Gastroesophageal sphincter (tissue), 4 donors: ENCODE data around the gene TXNL1. TPM values are rescaled to one million over a fixed set of nuclear protein-coding genes. Genes with fewer than 3 reads are reported as not detected.

Experiments used
- ATAC-seq: fragments of 150-250 bp; one replicate; pipeline ENCODE4 v1.9.1; 2016; ENCODE audit warnings: mild to moderate bottlenecking, moderate library complexity
- H3K27ac ChIP-seq, 4 donors: fragments of 200-600 bp; sonication (generic) in 3 of 4; 1 replicate in 3 of 4; 2 replicates in 1 of 4; pipeline ENCODE4 v1.5.1; 2016 to 2019
- H3K27me3 ChIP-seq: fragments of 200-600 bp; sonication (generic); one replicate; pipeline ENCODE4 v1.5.1; 2019
- H3K36me3 ChIP-seq, 2 donors: fragments of 200-600 bp; sonication (generic); one replicate each; pipeline ENCODE4 v1.5.1; 2019; ENCODE audit warnings: control low read depth in 1 of 2
- H3K4me1 ChIP-seq, 3 donors: fragments of 200-600 bp; sonication (generic); 1 replicate in 2 of 3; 2 replicates in 1 of 3; pipeline ENCODE4 v1.5.1; 2016 to 2019; ENCODE audit warnings: control low read depth in 2 of 3
- H3K4me3 ChIP-seq, 2 donors: fragments of 200-600 bp; sonication (generic); one replicate each; pipeline ENCODE4 v1.5.1; 2019; ENCODE audit warnings: mild to moderate bottlenecking in 1 of 2, moderate library complexity in 1 of 2
- H3K9me3 ChIP-seq, 3 donors: fragments of 200-600 bp; sonication (generic); one replicate each; pipeline ENCODE4 v1.5.1; 2017 to 2019; ENCODE audit warnings: control low read depth in 2 of 3
- CTCF ChIP-seq, 4 experiments: fragments of 200-600 bp in 2 of 4; fragments of 450-650 bp in 2 of 4; sonication (generic) in 1 of 4; IDR thresholded peaks; one replicate each; pipeline ENCODE4 v1.5.1; 2017 to 2019; ENCODE audit warnings: antibody characterized with exemption in 4 of 4, mild to moderate bottlenecking in 2 of 4, moderate library complexity in 2 of 4
- EP300 ChIP-seq: sonication (generic); formaldehyde crosslinking; IDR thresholded peaks from one replicate; pipeline ENCODE4 v1.6.1; 2017; ENCODE audit warnings: antibody characterized with exemption, mild to moderate bottlenecking
- POLR2A ChIP-seq, 2 donors: fragments of 450-650 bp; IDR thresholded peaks; one replicate each; pipeline ENCODE4 v1.6.1; 2017; ENCODE audit warnings: antibody characterized with exemption in 2 of 2, mild to moderate bottlenecking in 2 of 2, moderate library complexity in 1 of 2
- POLR2AphosphoS5 ChIP-seq: sonication (generic); formaldehyde crosslinking; IDR thresholded peaks from one replicate; pipeline ENCODE4 v1.6.1; 2017; ENCODE audit warnings: antibody characterized with exemption
- WGBS, 2 donors: methylation state at CpG; one replicate each; pipeline ENCODE4 v1.1.5; 2018; ENCODE audit warnings: low coverage in 1 of 2; 5-methylcytosine and 5-hydroxymethylcytosine counted together
- total RNA-seq, 4 donors: library from RNA; depleted of rRNA; stranded (reverse); fragments of >200 nt; gene quantifications; one replicate each; pipeline ENCODE4 v1.1.0, GENCODE V29; 2016

TXNL1 gene
- total RNA-seq, 4 donors from 2014 or later: 43.6 to 53.0 (median 47.7) TPM

GRCh38 chr18:56647071-56647470 is 8.7 kb upstream of the TXNL1 start:
- Histone ChIP-seq H3K4me1 (peaks cover 0 to 14% (median 2%) of the 10 kb centered on the region in 3 donors), H3K36me3 (no peaks in the 10 kb centered on the region), H3K4me3 (no peak overlapping the region), H3K27ac (no peak overlapping the region), H3K27me3 (no peaks in the 10 kb centered on the region), H3K9me3 (no peaks in the 10 kb centered on the region)
- TF ChIP-seq POLR2A (IDR thresholded peaks at IDR 0.05): no peak
- no peak for TF ChIP-seq CTCF (IDR thresholded peaks at IDR 0.05)
- ATAC-seq: no peak

- Histone ChIP-seq H3K4me1 (peaks cover 0 to 6% (median 0%) of the 10 kb centered on the region in 3 donors), H3K27ac (no peak overlapping the region), H3K4me3 (no peak overlapping the region), H3K27me3 (no peaks in the 10 kb centered on the region), H3K9me3 (no peaks in the 10 kb centered on the region), H3K36me3 (no peaks in the 10 kb centered on the region)
- TF ChIP-seq EP300: no peak
- TF ChIP-seq CTCF (IDR thresholded peaks at IDR 0.05): peak in 3 of 4 experiments; percentile 14 to 33 (median 15)
- ATAC-seq: no peak
- 46 to 64% methylated on average over 5 of the region's 5 CpGs for WGBS, 2 donors
These were observed 7.1 kb upstream of the TXNL1 start for GRCh38 chr18:56645415-56646016.

GRCh38 chr18:56643381-56643780 is 5.0 kb upstream of the TXNL1 start:
- Histone ChIP-seq H3K4me3 (no peak overlapping the region), H3K36me3 (no peaks in the 10 kb centered on the region), H3K27me3 (no peaks in the 10 kb centered on the region), H3K9me3 (no peaks in the 10 kb centered on the region), H3K27ac (no peak overlapping the region), H3K4me1 (no peaks in the 10 kb centered on the region)
- no peak for ATAC-seq
- TF ChIP-seq CTCF (IDR thresholded peaks at IDR 0.05): no peak
- TF ChIP-seq EP300: no peak
- TF ChIP-seq POLR2A (IDR thresholded peaks at IDR 0.05): no peak
- TF ChIP-seq POLR2AphosphoS5: no peak
- WGBS, 2 donors: 81 to 93% methylated on average over 3 of the region's 3 CpGs

GRCh38 chr18:56641714-56642337 is 3.4 kb upstream of the TXNL1 start:
- Histone ChIP-seq H3K27ac (no peak overlapping the region), H3K4me1 (peaks cover 0 to 6% (median 0%) of the 10 kb centered on the region in 3 donors), H3K4me3 (no peak overlapping the region), H3K36me3 (no peaks in the 10 kb centered on the region), H3K27me3 (no peaks in the 10 kb centered on the region), H3K9me3 (no peaks in the 10 kb centered on the region)
- TF ChIP-seq POLR2AphosphoS5: no peak
- TF ChIP-seq CTCF (IDR thresholded peaks at IDR 0.05): no peak
- no peak for TF ChIP-seq EP300
- no peak for TF ChIP-seq POLR2A (IDR thresholded peaks at IDR 0.05)
- 36 to 89% methylated on average over 1 to 5 of the region's 8 CpGs for whole genome bisulfite sequencing, 2 donors
- no peak for ATAC-seq

- ATAC-seq: no peak
- TF ChIP-seq POLR2A (IDR thresholded peaks at IDR 0.05) (no peak), POLR2AphosphoS5 (no peak), CTCF (IDR thresholded peaks at IDR 0.05) (no peak), EP300 (no peak)
- WGBS, 2 donors: 91 to 95% methylated on average over 3 to 8 of the region's 9 CpGs
- H3K36me3 ChIP-seq: no peaks in the 10 kb centered on the region
- no peaks in the 10 kb centered on the region for H3K9me3 ChIP-seq
- H3K27ac ChIP-seq: peak overlapping the region in 2 of 4 donors; percentile 96 to 97
- no peak overlapping the region for H3K4me3 ChIP-seq
- no peaks in the 10 kb centered on the region for H3K27me3 ChIP-seq
- peaks cover 2 to 29% (median 2%) of the 10 kb centered on the region in 3 donors for H3K4me1 ChIP-seq
These were observed 1.2 kb upstream of the TXNL1 start for GRCh38 chr18:56639571-56639970.
